Keratinocyte (primary cell): ENCODE results near the gene ZFYVE26. TPM values are rescaled to one million over a fixed set of nuclear protein-coding genes. Genes with fewer than 3 reads are reported as not detected.
A peak's percentile ranks its signal among the peaks of the same experiment; 100 is the strongest.

Experiments used
- DNase-seq: peaks from one replicate; pipeline ENCODE4 v3.0.0-alpha.2; 2011; ENCODE audit warnings: low read depth, missing footprints, low spot score
- FAIRE-seq: peaks from 2 replicates; lab custom pipeline; 2011; peaks lifted over from hg19 to GRCh38; lab: Jason Lieb, UNC
- H2AFZ ChIP-seq: 2 replicates; pipeline ENCODE4 v1.6.0; 2012; ENCODE audit warnings: low read length, control low read depth, inconsistent platforms; ENCODE audit not compliant: control insufficient read depth
- H3K27ac ChIP-seq: 2 replicates; pipeline ENCODE4 v1.5.1; 2011; ENCODE audit warnings: low read length; ENCODE audit not compliant: control insufficient read depth, insufficient read depth
- H3K27me3 ChIP-seq: 3 replicates; pipeline ENCODE4 v1.6.0; 2011; ENCODE audit warnings: low read length; ENCODE audit not compliant: control insufficient read depth, insufficient read depth; ENCODE audit errors: extremely low read depth
- H3K36me3 ChIP-seq, 2 experiments: 2 replicates in 1 of 2; 3 replicates in 1 of 2; pipeline ENCODE4 v1.5.1; 2011; ENCODE audit warnings: low read length in 2 of 2, mild to moderate bottlenecking in 1 of 2; ENCODE audit not compliant: control insufficient read depth in 2 of 2, insufficient read depth in 2 of 2; ENCODE audit errors: extremely low read depth in 1 of 2
- H3K4me1 ChIP-seq: 3 replicates; pipeline ENCODE4 v1.5.1; 2011; ENCODE audit warnings: low read length; ENCODE audit not compliant: control insufficient read depth, insufficient read depth; ENCODE audit errors: extremely low read depth
- H3K4me2 ChIP-seq: 3 replicates; pipeline ENCODE4 v1.6.0; 2011; ENCODE audit warnings: low read depth, low read length; ENCODE audit not compliant: control insufficient read depth, insufficient read depth; ENCODE audit errors: extremely low read depth
- H3K4me3 ChIP-seq, 3 experiments: fragments of 200-600 bp in 1 of 3; sonication (generic) in 1 of 3; 2 replicates in 2 of 3; 3 replicates in 1 of 3; pipeline ENCODE4 v1.5.1; 2011 to 2016; ENCODE audit warnings: low read length in 3 of 3, mild to moderate bottlenecking in 3 of 3, control low read depth in 2 of 3, inconsistent platforms in 1 of 3, low read depth in 1 of 3, mixed read lengths in 1 of 3, mixed run types in 1 of 3, moderate library complexity in 1 of 3; ENCODE audit not compliant: control insufficient read depth in 2 of 3, insufficient read depth in 2 of 3; ENCODE audit errors: extremely low read depth in 1 of 3
- H3K79me2 ChIP-seq: 2 replicates; pipeline ENCODE4 v1.6.0; 2012; ENCODE audit warnings: low read length; ENCODE audit not compliant: control insufficient read depth, insufficient read depth
- H3K9ac ChIP-seq: 3 replicates; pipeline ENCODE4 v1.6.0; 2011; ENCODE audit warnings: low read length; ENCODE audit not compliant: control insufficient read depth, insufficient read depth; ENCODE audit errors: extremely low read depth
- H3K9me1 ChIP-seq: 3 replicates; pipeline ENCODE4 v1.6.0; 2011; ENCODE audit warnings: low read length; ENCODE audit not compliant: control insufficient read depth, insufficient read depth; ENCODE audit errors: extremely low read depth
- H3K9me3 ChIP-seq: 2 replicates; pipeline ENCODE4 v1.5.1; 2012; ENCODE audit warnings: low read depth, low read length; ENCODE audit not compliant: control insufficient read depth
- H4K20me1 ChIP-seq: 3 replicates; pipeline ENCODE4 v1.6.0; 2011; ENCODE audit warnings: low read length; ENCODE audit not compliant: control insufficient read depth, insufficient read depth; ENCODE audit errors: extremely low read depth
- CTCF ChIP-seq, 3 experiments: IDR thresholded peaks in 1 of 3; conservative IDR thresholded peaks in 1 of 3; optimal IDR thresholded peaks in 1 of 3; 2 replicates in 2 of 3; 3 replicates in 1 of 3; pipeline versions ENCODE3 to v1.5.1; 2011; ENCODE audit warnings: low read length in 3 of 3, mild to moderate bottlenecking in 3 of 3, moderate library complexity in 2 of 3, control low read depth in 1 of 3, inconsistent platforms in 1 of 3; ENCODE audit not compliant: insufficient read depth in 2 of 3; ENCODE audit errors: extremely low read depth in 1 of 3
- EZH2 ChIP-seq: IDR thresholded peaks from one replicate; pipeline ENCODE4 v1.6.1; 2012; ENCODE audit warnings: inconsistent platforms, mild to moderate bottlenecking, low read length, moderate library complexity
- dilution Hi-C: fragments of 300-500 bp; cut with MboI; formaldehyde crosslinking; loops from one replicate; pipeline ENCODE4 v1.7.0; 2020; ENCODE audit warnings: low sequenced_read_pairs; ENCODE audit not compliant: extremely low pct_ligation_motif_present
- polyA plus RNA-seq, 5 experiments: library from polyadenylated mRNA; depleted of rRNA in 3 of 5; stranded (reverse) in 3 of 5; stranded (forward) in 1 of 5; unstranded in 1 of 5; fragments of >200 nt; gene quantifications; 1 replicate in 1 of 5; 2 replicates in 3 of 5; 3 replicates in 1 of 5; pipeline versions ENCODE4 v1.2.1 to v1.2.3, GENCODE V29; 2011 to 2012; ENCODE audit warnings: missing spikeins in 2 of 5, low read depth in 1 of 5, low replicate concordance in 1 of 5

The ZFYVE26 gene
- polyA plus RNA-seq, 1 donor (not counting 4 experiments of a cell fraction or from before 2014, with no cell fraction given), result 9.8 TPM

- peaks cover 12 to 27% of the 10 kb centered on the region in 2 experiments for H3K36me3 ChIP-seq
- no peak for FAIRE-seq
- dilution Hi-C loops, result no loop called here
- no peak for TF ChIP-seq CTCF (optimal IDR thresholded peaks at IDR 0.05 in 1 of 3, IDR thresholded peaks at IDR 0.05 in 1 of 3, conservative IDR thresholded peaks at IDR 0.05 in 1 of 3; ENCODE audit: extremely low read depth in 1 of 3, insufficient read depth in 2 of 3, low read length in 3 of 3)
- H4K20me1 ChIP-seq, result no peaks in the 10 kb centered on the region
- H3K9ac ChIP-seq, result no peak overlapping the region
- no peaks in the 10 kb centered on the region for H3K9me1 ChIP-seq
- H3K27ac ChIP-seq, result no peak overlapping the region
- H2AFZ ChIP-seq, result no peak overlapping the region
- no peak for DNase-seq
- H3K79me2 ChIP-seq, result no peaks in the 10 kb centered on the region
- no peaks in the 10 kb centered on the region for H3K4me1 ChIP-seq
- no peak overlapping the region for H3K4me2 ChIP-seq
- H3K27me3 ChIP-seq, result no peaks in the 10 kb centered on the region
- H3K9me3 ChIP-seq, result no peaks in the 10 kb centered on the region
- no peak overlapping the region for H3K4me3 ChIP-seq
Measured at GRCh38 chr14:67757175-67757574, 59.2 kb downstream of the ZFYVE26 start.

DNA sequence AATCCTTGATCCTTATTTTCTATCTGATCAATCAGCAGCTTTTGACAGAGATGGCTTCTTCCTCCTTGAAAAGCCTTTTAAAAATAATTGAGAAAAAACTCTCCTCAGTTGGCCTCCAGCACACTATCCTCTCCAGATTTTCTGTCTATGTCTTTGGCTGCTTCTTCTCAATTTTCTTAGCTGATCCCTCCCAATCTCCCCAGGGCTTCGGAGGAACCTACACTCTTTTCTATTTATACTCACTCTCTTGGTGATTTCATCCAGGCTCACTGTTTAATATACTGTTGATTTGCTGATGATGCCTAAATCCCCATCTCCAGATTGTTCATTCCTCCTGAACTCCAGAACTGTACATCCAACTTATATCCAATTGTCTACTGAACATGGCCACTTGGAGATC, 59.9 kb downstream of the ZFYVE26 start:
- H3K36me3 ChIP-seq, result peaks cover 10 to 25% of the 10 kb centered on the region in 2 experiments
- DNase-seq, result no peak

More for the DNA sequence above, 59.9 kb downstream of the ZFYVE26 start:
- H3K4me2 ChIP-seq, result no peak overlapping the region
- peak; percentile 52 for FAIRE-seq
- H3K9me3 ChIP-seq, result no peaks in the 10 kb centered on the region
- H3K27ac ChIP-seq, result no peak overlapping the region
- H3K9ac ChIP-seq, result no peak overlapping the region
- H3K4me1 ChIP-seq, result no peaks in the 10 kb centered on the region
- no peaks in the 10 kb centered on the region for H3K79me2 ChIP-seq
- dilution Hi-C loops, result no loop called here
- TF ChIP-seq CTCF (optimal IDR thresholded peaks at IDR 0.05 in 1 of 3, IDR thresholded peaks at IDR 0.05 in 1 of 3, conservative IDR thresholded peaks at IDR 0.05 in 1 of 3; ENCODE audit: extremely low read depth in 1 of 3, insufficient read depth in 2 of 3, low read length in 3 of 3), result no peak
- no peak for TF ChIP-seq EZH2
- H4K20me1 ChIP-seq, result no peaks in the 10 kb centered on the region
- H3K9me1 ChIP-seq, result no peaks in the 10 kb centered on the region
- no peaks in the 10 kb centered on the region for H3K27me3 ChIP-seq
- no peak overlapping the region for H2AFZ ChIP-seq
- no peak overlapping the region for H3K4me3 ChIP-seq
